IMR-90 (cell line): ENCODE results near the gene ZNF827. TPM values are rescaled to one million over a fixed set of nuclear protein-coding genes. Genes with fewer than 3 reads are reported as not detected.

Source experiments
- ATAC-seq: fragments of 200-7000 bp; cut with Tn5 transposase; 2 replicates; pipeline ENCODE4 v1.9.1; 2020; ENCODE audit warnings: low read depth, mild to moderate bottlenecking, moderate library complexity
- BruUV-seq: library from RNA; stranded (reverse); fragments of 400-500 nt; replicated peaks from 2 replicates; lab custom pipeline; 2021; lab: Mats Ljungman, UMichigan
- CTCF ChIA-PET: fragments of 300-600 bp; formaldehyde crosslinking; extraction: SDS; loops from one replicate; lab custom pipeline; 2021; ENCODE audit warnings: antibody characterized with exemption; lab: Yijun Ruan, JAX
- POLR2A ChIA-PET: fragments of 300-600 bp; sonication (Branson Sonifier 250); formaldehyde crosslinking; loops from one replicate; lab custom pipeline; 2022; ENCODE audit warnings: antibody characterized with exemption; ENCODE audit not compliant: unreplicated experiment; lab: Charles Lee
- DNase-seq: peaks from one replicate; pipeline ENCODE4 v3.0.0; 2013
- H2AFZ ChIP-seq: replicated peaks from 2 replicates; pipeline ENCODE3; 2013; ENCODE audit warnings: low read length, mild to moderate bottlenecking; ENCODE audit not compliant: poor library complexity
- H2AK5ac ChIP-seq: 2 replicates; pipeline ENCODE4 v1.6.1; 2013; ENCODE audit warnings: low read depth, low read length, inconsistent platforms
- H2AK9ac ChIP-seq: replicated peaks from 2 replicates; pipeline ENCODE3; 2013; ENCODE audit warnings: mild to moderate bottlenecking, low read depth, low read length, moderate library complexity; ENCODE audit not compliant: poor library complexity
- H2BK120ac ChIP-seq: 2 replicates; pipeline ENCODE4 v1.6.1; 2013; ENCODE audit warnings: low read depth, low read length, inconsistent platforms
- H2BK15ac ChIP-seq: 3 replicates; pipeline ENCODE4 v1.6.1; 2013; ENCODE audit warnings: low read depth, low read length, inconsistent platforms
- H2BK20ac ChIP-seq: 2 replicates; pipeline ENCODE4 v1.6.1; 2013; ENCODE audit warnings: low read depth, mild to moderate bottlenecking, inconsistent platforms, low read length, moderate library complexity
- H2BK5ac ChIP-seq: 2 replicates; pipeline ENCODE4 v1.6.1; 2013; ENCODE audit warnings: mild to moderate bottlenecking, low read depth, low read length, inconsistent platforms; ENCODE audit not compliant: poor library complexity, severe bottlenecking
- H3K14ac ChIP-seq: replicated peaks from 2 replicates; pipeline ENCODE4 v1.6.1; 2013; ENCODE audit warnings: low read depth, low read length, inconsistent platforms
- H3K18ac ChIP-seq: 2 replicates; pipeline ENCODE4 v1.6.1; 2013; ENCODE audit warnings: low read depth, low read length, control low read depth
- H3K23ac ChIP-seq: 2 replicates; pipeline ENCODE4 v1.6.1; 2013; ENCODE audit warnings: low read depth, low read length, inconsistent platforms
- H3K27ac ChIP-seq: 2 replicates; pipeline ENCODE4 v1.5.1; 2013; ENCODE audit warnings: mild to moderate bottlenecking, control low read depth, low read length; ENCODE audit not compliant: insufficient read depth
- H3K27me3 ChIP-seq: 2 replicates; pipeline ENCODE4 v1.6.1; 2013; ENCODE audit warnings: low read length; ENCODE audit not compliant: control insufficient read depth, insufficient read depth
- H3K36me3 ChIP-seq: 2 replicates; pipeline ENCODE4 v1.6.1; 2013; ENCODE audit warnings: low read length, mixed read lengths; ENCODE audit not compliant: control insufficient read depth, insufficient read depth
- H3K4ac ChIP-seq: 2 replicates; pipeline ENCODE4 v1.6.1; 2013; ENCODE audit warnings: low read depth, low read length, inconsistent platforms
- H3K4me1 ChIP-seq: 2 replicates; pipeline ENCODE4 v1.6.1; 2013; ENCODE audit warnings: low read length, mixed read lengths; ENCODE audit not compliant: control insufficient read depth, insufficient read depth
- H3K4me2 ChIP-seq: 2 replicates; pipeline ENCODE4 v1.6.1; 2013; ENCODE audit warnings: low read depth, mild to moderate bottlenecking, control low read depth, low read length, moderate library complexity
- H3K4me3 ChIP-seq: 2 replicates; pipeline ENCODE4 v1.5.1; 2013; ENCODE audit warnings: low read depth, mild to moderate bottlenecking, control low read depth, low read length, moderate library complexity; ENCODE audit not compliant: insufficient read depth
- H3K56ac ChIP-seq: 2 replicates; pipeline ENCODE4 v1.6.1; 2013; ENCODE audit warnings: low read length, inconsistent platforms; ENCODE audit not compliant: insufficient read depth; ENCODE audit errors: extremely low read depth
- H3K79me1 ChIP-seq, 2 experiments: 2 replicates each; pipeline ENCODE4 v1.6.1; 2013; ENCODE audit warnings: low read length in 2 of 2, inconsistent platforms in 1 of 2, low read depth in 1 of 2
- H3K9ac ChIP-seq: 2 replicates; pipeline ENCODE4 v1.6.1; 2013; ENCODE audit warnings: low read depth, low read length, control low read depth
- H3K9me1 ChIP-seq: 2 replicates; pipeline ENCODE4 v1.6.1; 2013; ENCODE audit warnings: low read length, inconsistent platforms; ENCODE audit not compliant: insufficient read depth
- H3K9me3 ChIP-seq: 2 replicates; pipeline ENCODE4 v1.6.1; 2013; ENCODE audit warnings: low read length; ENCODE audit not compliant: control insufficient read depth, insufficient read depth
- H4K20me1 ChIP-seq: 2 replicates; pipeline ENCODE4 v1.6.1; 2013; ENCODE audit warnings: low read length, inconsistent platforms; ENCODE audit not compliant: insufficient read depth
- H4K5ac ChIP-seq: 2 replicates; pipeline ENCODE4 v1.6.1; 2013; ENCODE audit warnings: mild to moderate bottlenecking, low read depth, low read length, control low read depth
- H4K8ac ChIP-seq, 2 experiments: 2 replicates each; pipeline ENCODE4 v1.6.1; 2013; ENCODE audit warnings: low read depth in 2 of 2, low read length in 2 of 2, control low read depth in 1 of 2, inconsistent platforms in 1 of 2
- H4K91ac ChIP-seq: 2 replicates; pipeline ENCODE4 v1.6.1; 2013; ENCODE audit warnings: low read depth, low read length, inconsistent platforms; ENCODE audit not compliant: insufficient read depth
- CEBPB ChIP-seq: IDR thresholded peaks from 2 replicates; pipeline ENCODE4 v1.6.1; 2012; ENCODE audit warnings: low read depth, low read length, improper control_type of control experiment
- CHD1 ChIP-seq: IDR thresholded peaks from 2 replicates; pipeline ENCODE4 v1.6.1; 2012; ENCODE audit warnings: low read depth, low read length, improper control_type of control experiment
- FOS ChIP-seq: fragments of 150-350 bp; IDR thresholded peaks from 2 replicates; pipeline ENCODE4 v1.6.1; 2016; ENCODE audit warnings: low read depth, low read length
- MAFK ChIP-seq: IDR thresholded peaks from 2 replicates; pipeline ENCODE4 v1.6.1; 2012; ENCODE audit warnings: low read depth, low read length, improper control_type of control experiment
- NFE2L2 ChIP-seq: fragments of 150-350 bp; IDR thresholded peaks from 2 replicates; pipeline ENCODE4 v1.6.1; 2016; ENCODE audit warnings: low read depth, mild to moderate bottlenecking, low read length
- POLR2A ChIP-seq: IDR thresholded peaks from 2 replicates; pipeline ENCODE4 v1.6.1; 2012; ENCODE audit warnings: mild to moderate bottlenecking, low read depth, low read length
- RCOR1 ChIP-seq: IDR thresholded peaks from 2 replicates; pipeline ENCODE4 v1.6.1; 2012; ENCODE audit warnings: mild to moderate bottlenecking, low read length, improper control_type of control experiment; ENCODE audit not compliant: insufficient replicate concordance
- SMC3 ChIP-seq: fragments of 150-350 bp; IDR thresholded peaks from 2 replicates; pipeline ENCODE4 v1.6.1; 2016; ENCODE audit warnings: low read depth, mild to moderate bottlenecking, antibody characterized with exemption, low read length, moderate library complexity
- dilution Hi-C: fragments of 300-500 bp; cut with HindIII; formaldehyde crosslinking; loops from one replicate; pipeline ENCODE4 v1.14.3; 2018; ENCODE audit warnings: low sequenced_read_pairs; ENCODE audit not compliant: unreplicated experiment
- in situ Hi-C: fragments of 300-500 bp; cut with MboI; formaldehyde crosslinking; loops from 3 replicates; pipeline ENCODE4 v1.14.3; 2019; ENCODE audit warnings: low sequenced_read_pairs, inconsistent platforms, mixed read lengths
- intact Hi-C: fragments of 100-400 bp; cut with micrococcal nuclease; formaldehyde crosslinking; loops from 2 replicates; pipeline ENCODE4 v1.10.0; 2022
- polyA plus RNA-seq, 3 experiments: library from polyadenylated mRNA; depleted of rRNA; stranded (reverse); fragments of >200 nt; gene quantifications; 2 replicates each; pipeline ENCODE4 v1.2.3, GENCODE V29; 2012; ENCODE audit warnings: low replicate concordance in 1 of 3
- total RNA-seq: library from RNA; depleted of rRNA; stranded (reverse); fragments of >200 nt; gene quantifications from 2 replicates; pipeline ENCODE4 v1.2.3, GENCODE V29; 2012
- TF ChIP-seq, protein P1 (sequence below): fragments of 150-350 bp; IDR thresholded peaks from 2 replicates; pipeline ENCODE4 v1.6.1; 2017; ENCODE audit warnings: mild to moderate bottlenecking, antibody characterized with exemption, low read length, low read depth

ZNF827 gene
- total and polyA plus RNA-seq, 2 of the 4 experiments (the other 2 are of a cell fraction) = 6.6 to 31.7 TPM

DNA sequence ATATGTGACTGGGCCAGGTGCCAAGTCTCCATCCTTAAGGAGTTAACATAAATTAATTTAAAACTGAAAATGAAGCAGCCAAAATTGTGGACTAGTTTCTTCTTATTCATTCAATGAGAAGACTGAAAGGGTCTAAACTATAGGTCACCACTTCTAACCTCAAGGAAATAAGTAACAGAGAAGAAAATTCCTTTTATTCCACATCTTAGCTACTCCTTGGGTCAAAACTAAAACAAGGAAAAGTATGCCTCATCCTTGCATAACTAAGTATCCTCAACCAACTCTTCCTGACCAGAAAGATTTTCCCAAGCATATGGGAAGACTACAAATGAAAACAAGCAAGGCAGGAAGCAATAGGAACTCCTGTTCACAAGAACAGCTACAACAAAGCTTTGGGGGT, 71.2 kb downstream of the ZNF827 start:
- no peak overlapping the region for H4K5ac ChIP-seq
- H2BK20ac ChIP-seq = no peak overlapping the region
- no peak overlapping the region for H2BK15ac ChIP-seq
- H2BK5ac ChIP-seq = no peak overlapping the region
- no peaks in the 10 kb centered on the region for H3K9me3 ChIP-seq
- H2BK120ac ChIP-seq = no peak overlapping the region
- H3K9me1 ChIP-seq = peaks cover 8% of the 10 kb centered on the region; the same call in 1 of the 2 replicates
- no peak overlapping the region for H3K4me2 ChIP-seq
- no peak overlapping the region for H3K18ac ChIP-seq
- no peak overlapping the region for H3K14ac ChIP-seq
- no peak overlapping the region for H3K9ac ChIP-seq
- dilution Hi-C loops = no loop called here
- no TSS peak for BruUV-seq
- in situ Hi-C loops = no loop called here
- H4K91ac ChIP-seq = no peak overlapping the region
- peak; percentile 22 for DNase-seq
- H3K23ac ChIP-seq = peak overlapping the region; percentile 31; the same call in 1 of the 2 replicates
- no peak overlapping the region for H3K27ac ChIP-seq
- intact Hi-C loops = no loop called here
- no peak for ATAC-seq
- peaks cover 2% of the 10 kb centered on the region; the same call in 1 of the 2 replicates for H3K36me3 ChIP-seq
- H2AFZ ChIP-seq = no peak overlapping the region
- H4K20me1 ChIP-seq = no peaks in the 10 kb centered on the region
- no peak for TF ChIP-seq CHD1
- no peak for TF ChIP-seq FOS
- TF ChIP-seq POLR2A = no peak
- TF ChIP-seq SMC3 = no peak
- TF ChIP-seq MAFK = no peak
- no peak for TF ChIP-seq CEBPB
- no peak for TF ChIP-seq NFE2L2
- TF ChIP-seq RCOR1 = no peak
- TF ChIP-seq, protein P1, sequence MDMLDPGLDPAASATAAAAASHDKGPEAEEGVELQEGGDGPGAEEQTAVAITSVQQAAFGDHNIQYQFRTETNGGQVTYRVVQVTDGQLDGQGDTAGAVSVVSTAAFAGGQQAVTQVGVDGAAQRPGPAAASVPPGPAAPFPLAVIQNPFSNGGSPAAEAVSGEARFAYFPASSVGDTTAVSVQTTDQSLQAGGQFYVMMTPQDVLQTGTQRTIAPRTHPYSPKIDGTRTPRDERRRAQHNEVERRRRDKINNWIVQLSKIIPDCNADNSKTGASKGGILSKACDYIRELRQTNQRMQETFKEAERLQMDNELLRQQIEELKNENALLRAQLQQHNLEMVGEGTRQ = no peak
- no peak overlapping the region for H3K4ac ChIP-seq
- H2AK9ac ChIP-seq = no peak overlapping the region
- no peaks in the 10 kb centered on the region for H3K27me3 ChIP-seq
- H3K79me1 ChIP-seq = peaks cover 6 to 40% of the 10 kb centered on the region in 2 experiments; a peak in 3 of 4 replicates
- POLR2A ChIA-PET = no interaction called here
- H3K4me1 ChIP-seq = peaks cover 2% of the 10 kb centered on the region; the same call in 1 of the 2 replicates
- CTCF ChIA-PET = no interaction called here
- no peak overlapping the region for H3K4me3 ChIP-seq
- no peak overlapping the region for H2AK5ac ChIP-seq
- no peak overlapping the region for H3K56ac ChIP-seq
- H4K8ac ChIP-seq = no peak overlapping the region
